Measurements from ENCODE around the gene GGN. TPM values are rescaled to one million over a fixed set of nuclear protein-coding genes. Genes with fewer than 3 reads are reported as not detected.

Gene GGN
- total RNA-seq, 1 donor = 0.36 TPM

GRCh38 chr19:38375098-38375493 lies 12.7 kb downstream of the GGN start:
- Histone ChIP-seq H3K4me3 (ENCODE audit: insufficient read depth, low read length) (peak overlapping the region; percentile 98), H3K4me1 (ENCODE audit: insufficient read depth, low read length) (peaks cover 15% of the 10 kb centered on the region), H3K9me3 (ENCODE audit: low read depth, low read length) (no peaks in the 10 kb centered on the region), H4K20me1 (ENCODE audit: insufficient read depth, low read length) (peaks cover 33% of the 10 kb centered on the region), H2AFZ (ENCODE audit: low read length) (peak overlapping the region; percentile 91), H3K4me2 (ENCODE audit: insufficient read depth, low read length) (peak overlapping the region; percentile 88), H3K27me3 (ENCODE audit: insufficient read depth, low read length) (no peaks in the 10 kb centered on the region), H3K27ac (ENCODE audit: low read depth, low read length) (peak overlapping the region; percentile 95), H3K79me2 (ENCODE audit: insufficient read depth, low read length) (peaks cover 51% of the 10 kb centered on the region), H3K36me3 (ENCODE audit: insufficient read depth, low read length) (peaks cover 25% of the 10 kb centered on the region)
- peak; percentile 70 for DNase-seq (ENCODE audit: insufficient read length, low spot score, missing footprints)
- TF ChIP-seq CTCF (IDR thresholded peaks at IDR 0.05; ENCODE audit: extremely low read depth, low read depth, low read length) = no peak

GRCh38 chr19:38374332-38375097 lies 13.3 kb downstream of the GGN start, which contains the start of gene PSMD8:
TSS of gene PSMD8 (plus strand) at chr19:38374571. CDS start at chr19:38374602, 31 bp downstream.
- Histone ChIP-seq H3K27ac (ENCODE audit: low read depth, low read length) (peak within 1 kb of the TSS; percentile 95), H4K20me1 (ENCODE audit: insufficient read depth, low read length) (peaks cover 31% of the 10 kb centered on the region), H3K4me1 (ENCODE audit: insufficient read depth, low read length) (peaks cover 15% of the 10 kb centered on the region), H3K4me2 (ENCODE audit: insufficient read depth, low read length) (peak within 1 kb of the TSS; percentile 88), H3K4me3 (ENCODE audit: insufficient read depth, low read length) (peak within 1 kb of the TSS; percentile 98), H3K27me3 (ENCODE audit: insufficient read depth, low read length) (no peaks in the 10 kb centered on the region), H3K79me2 (ENCODE audit: insufficient read depth, low read length) (peaks cover 49% of the 10 kb centered on the region), H3K9me3 (ENCODE audit: low read depth, low read length) (no peaks in the 10 kb centered on the region), H2AFZ (ENCODE audit: low read length) (peak within 1 kb of the TSS; percentile 91), H3K36me3 (ENCODE audit: insufficient read depth, low read length) (peaks cover 19% of the 10 kb centered on the region)
- DNase-seq (ENCODE audit: insufficient read length, low spot score, missing footprints) = peak; percentile 99
- no peak for TF ChIP-seq CTCF (IDR thresholded peaks at IDR 0.05; ENCODE audit: extremely low read depth, low read depth, low read length)

GRCh38 chr19:38373907-38374331 lies 13.9 kb downstream of the GGN start:
- Histone ChIP-seq H3K79me2 (ENCODE audit: insufficient read depth, low read length) (peaks cover 43% of the 10 kb centered on the region), H3K36me3 (ENCODE audit: insufficient read depth, low read length) (peaks cover 13% of the 10 kb centered on the region), H3K27ac (ENCODE audit: low read depth, low read length) (peak overlapping the region; percentile 31), H3K4me1 (ENCODE audit: insufficient read depth, low read length) (peaks cover 15% of the 10 kb centered on the region), H3K9me3 (ENCODE audit: low read depth, low read length) (no peaks in the 10 kb centered on the region), H3K4me3 (ENCODE audit: insufficient read depth, low read length) (peak overlapping the region; percentile 98), H2AFZ (ENCODE audit: low read length) (peak overlapping the region; percentile 77), H4K20me1 (ENCODE audit: insufficient read depth, low read length) (peaks cover 25% of the 10 kb centered on the region), H3K4me2 (ENCODE audit: insufficient read depth, low read length) (peak overlapping the region; percentile 72), H3K27me3 (ENCODE audit: insufficient read depth, low read length) (peaks cover 1% of the 10 kb centered on the region)
- no peak for DNase-seq (ENCODE audit: insufficient read length, low spot score, missing footprints)
- no peak for TF ChIP-seq CTCF (IDR thresholded peaks at IDR 0.05; ENCODE audit: extremely low read depth, low read depth, low read length)

- Histone ChIP-seq H3K36me3 (ENCODE audit: insufficient read depth, low read length) (no peaks in the 10 kb centered on the region), H3K4me2 (ENCODE audit: insufficient read depth, low read length) (no peak overlapping the region), H3K27me3 (ENCODE audit: insufficient read depth, low read length) (peaks cover 3% of the 10 kb centered on the region), H3K4me3 (ENCODE audit: insufficient read depth, low read length) (no peak overlapping the region), H3K79me2 (ENCODE audit: insufficient read depth, low read length) (peaks cover 14% of the 10 kb centered on the region), H2AFZ (ENCODE audit: low read length) (no peak overlapping the region), H3K27ac (ENCODE audit: low read depth, low read length) (no peak overlapping the region), H3K4me1 (ENCODE audit: insufficient read depth, low read length) (peaks cover 7% of the 10 kb centered on the region), H3K9me3 (ENCODE audit: low read depth, low read length) (no peaks in the 10 kb centered on the region), H4K20me1 (ENCODE audit: insufficient read depth, low read length) (peaks cover 10% of the 10 kb centered on the region)
- DNase-seq (ENCODE audit: insufficient read length, low spot score, missing footprints) = peak; percentile 48
- no peak for TF ChIP-seq CTCF (IDR thresholded peaks at IDR 0.05; ENCODE audit: extremely low read depth, low read depth, low read length)
Observed at GRCh38 chr19:38371081-38371480, 16.8 kb downstream of the GGN start.
